ENCODE data around the gene CWF19L2.

DNA sequence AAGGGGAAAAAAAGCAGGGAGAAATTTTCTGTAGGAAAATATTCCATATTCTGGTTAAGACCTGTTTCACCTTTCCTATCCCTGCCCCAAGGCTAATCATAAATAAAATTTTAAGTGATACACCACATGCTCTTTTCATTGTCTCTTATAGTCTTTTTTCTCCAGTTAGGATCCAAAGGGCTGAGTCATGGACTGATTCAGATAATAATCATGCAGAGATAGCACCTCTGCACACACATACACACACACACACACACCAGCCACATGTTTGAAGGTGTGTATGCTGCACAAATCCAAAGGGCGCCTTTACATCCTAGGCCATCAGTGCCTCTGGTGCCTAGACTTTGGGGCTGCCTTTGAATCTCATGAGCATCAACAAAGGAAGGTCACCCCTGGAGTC, 35.5 kb upstream of the CWF19L2 start:
- TF ChIP-seq, protein P1, sequence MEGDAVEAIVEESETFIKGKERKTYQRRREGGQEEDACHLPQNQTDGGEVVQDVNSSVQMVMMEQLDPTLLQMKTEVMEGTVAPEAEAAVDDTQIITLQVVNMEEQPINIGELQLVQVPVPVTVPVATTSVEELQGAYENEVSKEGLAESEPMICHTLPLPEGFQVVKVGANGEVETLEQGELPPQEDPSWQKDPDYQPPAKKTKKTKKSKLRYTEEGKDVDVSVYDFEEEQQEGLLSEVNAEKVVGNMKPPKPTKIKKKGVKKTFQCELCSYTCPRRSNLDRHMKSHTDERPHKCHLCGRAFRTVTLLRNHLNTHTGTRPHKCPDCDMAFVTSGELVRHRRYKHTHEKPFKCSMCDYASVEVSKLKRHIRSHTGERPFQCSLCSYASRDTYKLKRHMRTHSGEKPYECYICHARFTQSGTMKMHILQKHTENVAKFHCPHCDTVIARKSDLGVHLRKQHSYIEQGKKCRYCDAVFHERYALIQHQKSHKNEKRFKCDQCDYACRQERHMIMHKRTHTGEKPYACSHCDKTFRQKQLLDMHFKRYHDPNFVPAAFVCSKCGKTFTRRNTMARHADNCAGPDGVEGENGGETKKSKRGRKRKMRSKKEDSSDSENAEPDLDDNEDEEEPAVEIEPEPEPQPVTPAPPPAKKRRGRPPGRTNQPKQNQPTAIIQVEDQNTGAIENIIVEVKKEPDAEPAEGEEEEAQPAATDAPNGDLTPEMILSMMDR (IDR thresholded peaks at IDR 0.05 in 8 of 11, conservative IDR thresholded peaks at IDR 0.05 in 3 of 11), result no peak
- TF ChIP-seq POLR2A (IDR thresholded peaks at IDR 0.05), result no peak

All from spleen (tissue), 7 donors.